Measurements from ENCODE around the gene XXYLT1. TPM values are rescaled to one million over a fixed set of nuclear protein-coding genes. Genes with fewer than 3 reads are reported as not detected.

XXYLT1 gene
- polyA plus RNA-seq, 1 donor (not counting 4 experiments of a cell fraction or from before 2014, with no cell fraction given), result 11.1 TPM

- H3K4me3 ChIP-seq (ENCODE audit: control insufficient read depth in 2 of 3, extremely low read depth in 1 of 3, insufficient read depth in 2 of 3, low read depth in 1 of 3, low read length in 3 of 3), result no peak overlapping the region
- H3K4me2 ChIP-seq (ENCODE audit: control insufficient read depth, extremely low read depth, insufficient read depth, low read depth, low read length), result no peak overlapping the region
- no peaks in the 10 kb centered on the region for H4K20me1 ChIP-seq (ENCODE audit: control insufficient read depth, extremely low read depth, insufficient read depth, low read length)
- no peak overlapping the region for H2AFZ ChIP-seq (ENCODE audit: control insufficient read depth, low read length)
- H3K9ac ChIP-seq (ENCODE audit: control insufficient read depth, extremely low read depth, insufficient read depth, low read length), result no peak overlapping the region
- H3K9me1 ChIP-seq (ENCODE audit: control insufficient read depth, extremely low read depth, insufficient read depth, low read length), result no peaks in the 10 kb centered on the region
- FAIRE-seq (no peak), DNase-seq (ENCODE audit: low read depth, low spot score) (no peak)
- peaks cover 0 to 2% of the 10 kb centered on the region in 2 experiments for H3K36me3 ChIP-seq (ENCODE audit: control insufficient read depth in 2 of 2, extremely low read depth in 1 of 2, insufficient read depth in 2 of 2, low read length in 2 of 2)
- dilution Hi-C loops (cut with MboI; ENCODE audit: extremely low pct_ligation_motif_present, low sequenced_read_pairs), result no loop called here
- H3K9me3 ChIP-seq (ENCODE audit: control insufficient read depth, low read depth, low read length), result no peaks in the 10 kb centered on the region
- no peak overlapping the region for H3K27ac ChIP-seq (ENCODE audit: control insufficient read depth, insufficient read depth, low read length)
- TF ChIP-seq EZH2 (IDR thresholded peaks at IDR 0.05; ENCODE audit: low read length) (no peak), CTCF (optimal IDR thresholded peaks at IDR 0.05 in 1 of 3, IDR thresholded peaks at IDR 0.05 in 1 of 3, conservative IDR thresholded peaks at IDR 0.05 in 1 of 3; ENCODE audit: extremely low read depth in 1 of 3, insufficient read depth in 2 of 3, low read length in 3 of 3) (no peak)
- H3K27me3 ChIP-seq (ENCODE audit: control insufficient read depth, extremely low read depth, insufficient read depth, low read length), result no peaks in the 10 kb centered on the region
- H3K79me2 ChIP-seq (ENCODE audit: control insufficient read depth, insufficient read depth, low read length), result peaks cover 8% of the 10 kb centered on the region
- H3K4me1 ChIP-seq (ENCODE audit: control insufficient read depth, extremely low read depth, insufficient read depth, low read length), result no peaks in the 10 kb centered on the region
Observed at GRCh38 chr3:195250473-195251251, 20.3 kb downstream of the XXYLT1 start.

- no peaks in the 10 kb centered on the region for H4K20me1 ChIP-seq (ENCODE audit: control insufficient read depth, extremely low read depth, insufficient read depth, low read length)
- no peaks in the 10 kb centered on the region for H3K9me3 ChIP-seq (ENCODE audit: control insufficient read depth, low read depth, low read length)
- H3K36me3 ChIP-seq (ENCODE audit: control insufficient read depth in 2 of 2, extremely low read depth in 1 of 2, insufficient read depth in 2 of 2, low read length in 2 of 2), result peaks cover 0 to 2% of the 10 kb centered on the region in 2 experiments
- no peak overlapping the region for H3K27ac ChIP-seq (ENCODE audit: control insufficient read depth, insufficient read depth, low read length)
- H3K9ac ChIP-seq (ENCODE audit: control insufficient read depth, extremely low read depth, insufficient read depth, low read length), result no peak overlapping the region
- DNase-seq (ENCODE audit: low read depth, low spot score) (no peak), FAIRE-seq (no peak)
- dilution Hi-C loops (cut with MboI; ENCODE audit: extremely low pct_ligation_motif_present, low sequenced_read_pairs), result no loop called here
- no peak overlapping the region for H2AFZ ChIP-seq (ENCODE audit: control insufficient read depth, low read length)
- H3K4me1 ChIP-seq (ENCODE audit: control insufficient read depth, extremely low read depth, insufficient read depth, low read length), result no peaks in the 10 kb centered on the region
- no peaks in the 10 kb centered on the region for H3K9me1 ChIP-seq (ENCODE audit: control insufficient read depth, extremely low read depth, insufficient read depth, low read length)
- TF ChIP-seq EZH2 (IDR thresholded peaks at IDR 0.05; ENCODE audit: low read length) (no peak), CTCF (optimal IDR thresholded peaks at IDR 0.05 in 1 of 3, IDR thresholded peaks at IDR 0.05 in 1 of 3, conservative IDR thresholded peaks at IDR 0.05 in 1 of 3; ENCODE audit: extremely low read depth in 1 of 3, insufficient read depth in 2 of 3, low read length in 3 of 3) (no peak)
- H3K4me2 ChIP-seq (ENCODE audit: control insufficient read depth, extremely low read depth, insufficient read depth, low read depth, low read length), result no peak overlapping the region
- H3K4me3 ChIP-seq (ENCODE audit: control insufficient read depth in 2 of 3, extremely low read depth in 1 of 3, insufficient read depth in 2 of 3, low read depth in 1 of 3, low read length in 3 of 3), result no peak overlapping the region
- peaks cover 8% of the 10 kb centered on the region for H3K79me2 ChIP-seq (ENCODE audit: control insufficient read depth, insufficient read depth, low read length)
- H3K27me3 ChIP-seq (ENCODE audit: control insufficient read depth, extremely low read depth, insufficient read depth, low read length), result no peaks in the 10 kb centered on the region
Observed at GRCh38 chr3:195249858-195250464, 21.0 kb downstream of the XXYLT1 start.
